A673 (cell line): ENCODE results near the gene ING5. TPM values are rescaled to one million over a fixed set of nuclear protein-coding genes. Genes with fewer than 3 reads are reported as not detected.

ENCODE experiments used
- BruUV-seq: library from RNA; stranded (reverse); fragments of 400-500 nt; replicated peaks from 2 replicates; lab custom pipeline; 2021; lab: Mats Ljungman, UMichigan
- CTCF ChIA-PET: fragments of 300-600 bp; sonication (Branson Sonifier 250); formaldehyde crosslinking; loops from one replicate; lab custom pipeline; 2022; ENCODE audit warnings: antibody characterized with exemption; lab: Charles Lee
- POLR2A ChIA-PET: fragments of 300-600 bp; sonication (Branson Sonifier 250); formaldehyde crosslinking; loops from one replicate; lab custom pipeline; 2022; ENCODE audit warnings: antibody characterized with exemption; ENCODE audit not compliant: low non-redundant PET; lab: Charles Lee
- DNase-seq: peaks from one replicate; pipeline ENCODE4 v3.0.0-alpha.2; 2015; ENCODE audit warnings: low spot score
- H3K27ac ChIP-seq: fragments of 200-600 bp; sonication (generic); 2 replicates; pipeline ENCODE4 v1.5.1; 2016; ENCODE audit warnings: mixed run types, low read depth, mild to moderate bottlenecking, mixed read lengths, antibody characterized with exemption, low read length; ENCODE audit not compliant: poor library complexity, severe bottlenecking
- H3K27me3 ChIP-seq: fragments of 200-600 bp; sonication (generic); replicated peaks from 2 replicates; pipeline ENCODE4 v1.6.1; 2017; ENCODE audit warnings: mixed run types, low read depth, mild to moderate bottlenecking, mixed read lengths, antibody characterized with exemption, low read length; ENCODE audit not compliant: insufficient read depth, poor library complexity
- H3K36me3 ChIP-seq: fragments of 200-600 bp; sonication (generic); 2 replicates; pipeline ENCODE4 v1.6.1; 2016; ENCODE audit warnings: mixed run types, mild to moderate bottlenecking, mixed read lengths, antibody characterized with exemption, low read length; ENCODE audit not compliant: insufficient read depth, poor library complexity, severe bottlenecking
- H3K4me1 ChIP-seq: fragments of 200-600 bp; sonication (generic); 2 replicates; pipeline ENCODE4 v1.6.1; 2017; ENCODE audit warnings: mixed run types, mild to moderate bottlenecking, mixed read lengths, antibody characterized with exemption, low read length; ENCODE audit not compliant: insufficient read depth, poor library complexity, severe bottlenecking
- H3K4me3 ChIP-seq: fragments of 200-600 bp; sonication (generic); 2 replicates; pipeline ENCODE4 v1.5.1; 2016; ENCODE audit warnings: low read depth, mixed run types, mild to moderate bottlenecking, mixed read lengths, low read length; ENCODE audit not compliant: poor library complexity, severe bottlenecking
- H3K9me3 ChIP-seq: fragments of 200-600 bp; sonication (generic); 2 replicates; pipeline ENCODE4 v1.6.1; 2016; ENCODE audit warnings: mixed run types, low read depth, mild to moderate bottlenecking, mixed read lengths, antibody characterized with exemption, low read length; ENCODE audit not compliant: poor library complexity, severe bottlenecking
- EZH2 ChIP-seq: fragments of 200-600 bp; sonication (generic); IDR thresholded peaks from 2 replicates; pipeline ENCODE4 v1.6.1; 2017; ENCODE audit warnings: borderline replicate concordance, low read depth, mild to moderate bottlenecking, mixed read lengths, antibody characterized with exemption, low read length; ENCODE audit not compliant: poor library complexity, severe bottlenecking
- intact Hi-C: fragments of 100-400 bp; cut with micrococcal nuclease; formaldehyde crosslinking; loops from one replicate; pipeline ENCODE4 v1.10.0; 2022; ENCODE audit not compliant: unreplicated experiment
- total RNA-seq: library from RNA; stranded (reverse); gene quantifications from 2 replicates; pipeline ENCODE4 v1.2.3, GENCODE V29; 2021
- TF ChIP-seq, protein P1 (sequence below): fragments of 300-800, 200-600 bp; sonication (generic); conservative IDR thresholded peaks from 2 replicates; pipeline ENCODE4 v1.5.1; 2017; ENCODE audit warnings: low read depth, mild to moderate bottlenecking, antibody characterized with exemption, low read length, moderate library complexity, mixed read lengths

The ING5 gene
- total RNA-seq, 1 experiment from 2014 or later = 70.3 TPM

DNA sequence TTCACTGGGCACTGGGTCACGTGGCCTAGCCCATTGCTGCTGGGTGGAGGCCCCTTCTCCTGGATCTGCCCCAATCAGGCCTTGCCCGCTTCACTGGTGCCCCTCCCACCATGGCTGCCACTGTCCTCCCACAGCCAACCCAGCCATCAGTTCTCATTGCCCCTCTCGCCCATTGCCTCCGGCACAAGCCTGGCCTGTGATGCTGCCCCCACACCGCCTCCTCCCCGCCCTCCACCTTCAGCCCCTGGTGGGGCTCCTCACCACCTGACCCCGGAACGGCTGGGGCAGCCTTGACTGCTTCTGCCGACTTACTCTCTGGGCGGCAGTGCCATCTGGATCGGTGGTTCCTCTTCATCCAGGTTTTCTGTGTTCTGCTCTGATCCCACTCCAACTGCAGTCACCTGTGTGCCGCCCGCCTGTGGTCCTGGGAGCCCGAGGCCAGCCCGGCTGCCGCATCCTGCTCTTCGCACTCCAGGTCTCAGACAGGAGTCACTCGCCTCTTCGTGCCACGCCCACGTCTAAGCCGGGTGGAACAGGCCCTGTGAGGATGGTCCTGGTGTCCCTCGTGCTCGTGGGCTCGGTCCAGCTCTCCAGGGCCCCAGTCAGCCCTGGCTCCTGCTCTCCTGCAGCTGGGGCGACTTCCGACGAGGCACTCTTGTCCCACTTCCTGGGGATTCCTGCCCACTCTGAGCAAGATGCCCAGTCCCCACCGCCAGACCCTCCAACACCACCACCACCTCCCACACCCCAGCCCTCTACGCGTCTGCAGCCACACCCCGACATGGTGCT, 46.8 kb downstream of the ING5 start:
- Histone ChIP-seq H3K4me3 (no peak overlapping the region), H3K4me1 (no peaks in the 10 kb centered on the region)

DNA sequence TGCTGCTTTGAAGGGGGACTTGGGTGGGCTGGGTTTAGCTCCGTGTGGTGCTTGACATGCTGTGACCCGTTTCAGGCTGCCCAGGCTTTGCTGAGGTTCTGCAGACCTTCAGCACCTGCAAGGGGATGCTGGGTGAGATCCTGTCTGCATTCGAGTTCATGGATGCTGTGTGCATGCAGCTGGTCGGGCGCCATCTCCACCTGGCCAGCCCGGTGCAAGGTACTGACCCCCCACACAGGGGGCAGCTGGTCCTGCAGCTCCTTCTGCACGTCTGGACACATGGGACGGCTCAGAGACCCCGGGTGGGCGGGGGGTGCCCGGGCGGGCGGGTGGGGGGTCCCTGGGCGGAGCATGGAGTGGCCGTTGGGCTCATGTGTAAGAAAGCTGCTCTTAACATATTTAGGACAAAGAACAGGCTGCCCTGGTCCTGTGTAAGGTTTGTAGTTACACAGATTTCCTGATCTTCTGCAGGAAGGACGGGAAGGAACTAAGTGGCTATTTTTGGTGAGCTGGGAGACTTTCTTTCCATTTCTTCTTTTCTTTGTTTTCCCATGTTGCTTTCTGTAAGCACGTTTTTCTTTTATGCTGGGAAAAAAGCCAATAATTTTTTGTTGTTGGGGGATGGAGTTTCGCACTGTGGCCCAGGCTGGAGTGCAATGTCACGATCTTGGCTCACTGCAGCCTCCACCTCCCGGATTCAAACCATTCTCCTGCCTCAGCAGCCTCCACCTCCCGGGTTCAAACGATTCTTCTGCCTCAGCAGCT, 48.4 kb downstream of the ING5 start:
- POLR2A ChIA-PET = no interaction called here
- no peak for DNase-seq
- TF ChIP-seq, protein P1, sequence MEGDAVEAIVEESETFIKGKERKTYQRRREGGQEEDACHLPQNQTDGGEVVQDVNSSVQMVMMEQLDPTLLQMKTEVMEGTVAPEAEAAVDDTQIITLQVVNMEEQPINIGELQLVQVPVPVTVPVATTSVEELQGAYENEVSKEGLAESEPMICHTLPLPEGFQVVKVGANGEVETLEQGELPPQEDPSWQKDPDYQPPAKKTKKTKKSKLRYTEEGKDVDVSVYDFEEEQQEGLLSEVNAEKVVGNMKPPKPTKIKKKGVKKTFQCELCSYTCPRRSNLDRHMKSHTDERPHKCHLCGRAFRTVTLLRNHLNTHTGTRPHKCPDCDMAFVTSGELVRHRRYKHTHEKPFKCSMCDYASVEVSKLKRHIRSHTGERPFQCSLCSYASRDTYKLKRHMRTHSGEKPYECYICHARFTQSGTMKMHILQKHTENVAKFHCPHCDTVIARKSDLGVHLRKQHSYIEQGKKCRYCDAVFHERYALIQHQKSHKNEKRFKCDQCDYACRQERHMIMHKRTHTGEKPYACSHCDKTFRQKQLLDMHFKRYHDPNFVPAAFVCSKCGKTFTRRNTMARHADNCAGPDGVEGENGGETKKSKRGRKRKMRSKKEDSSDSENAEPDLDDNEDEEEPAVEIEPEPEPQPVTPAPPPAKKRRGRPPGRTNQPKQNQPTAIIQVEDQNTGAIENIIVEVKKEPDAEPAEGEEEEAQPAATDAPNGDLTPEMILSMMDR = no peak
- no peak for TF ChIP-seq EZH2

More for the DNA sequence above, 46.8 kb downstream of the ING5 start:
- DNase-seq = no peak
- Histone ChIP-seq H3K36me3 (peaks cover 35% of the 10 kb centered on the region), H3K9me3 (no peaks in the 10 kb centered on the region), H3K27me3 (no peaks in the 10 kb centered on the region), H3K27ac (no peak overlapping the region)
- POLR2A ChIA-PET = no interaction called here
- intact Hi-C loops = no loop called here
- no peak for TF ChIP-seq EZH2
- TF ChIP-seq, protein P1 = no peak
- no TSS peak for BruUV-seq
- CTCF ChIA-PET = no interaction called here

DNA sequence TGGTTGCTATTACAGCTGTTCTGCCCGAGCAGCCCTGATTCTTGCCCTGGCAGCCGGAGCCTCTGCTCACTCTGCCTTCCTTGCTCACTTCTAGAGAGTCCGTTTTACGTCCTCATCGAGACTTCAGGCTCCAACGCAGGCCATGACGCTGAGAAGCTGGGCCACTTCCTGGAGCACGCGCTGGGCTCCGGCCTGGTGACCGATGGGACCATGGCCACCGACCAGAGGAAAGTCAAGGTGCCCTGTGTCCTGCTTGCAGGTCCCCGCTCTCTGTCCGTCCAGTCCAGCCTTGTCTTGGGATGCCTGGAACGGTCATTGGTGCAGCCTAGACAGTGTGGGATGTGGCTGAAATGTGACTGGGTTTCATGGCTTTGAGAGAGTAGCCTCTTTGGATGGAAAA, 49.3 kb downstream of the ING5 start:
- TF ChIP-seq EZH2 = no peak
- TF ChIP-seq, protein P1 = no peak
- H3K9me3 ChIP-seq = no peaks in the 10 kb centered on the region
- no peaks in the 10 kb centered on the region for H3K4me1 ChIP-seq
- no peak for DNase-seq
- no TSS peak for BruUV-seq
- intact Hi-C loops = no loop called here
- no peak overlapping the region for H3K27ac ChIP-seq
- POLR2A ChIA-PET = no interaction called here
- H3K36me3 ChIP-seq = peaks cover 17% of the 10 kb centered on the region
- no peaks in the 10 kb centered on the region for H3K27me3 ChIP-seq
- CTCF ChIA-PET = no interaction called here
- no peak overlapping the region for H3K4me3 ChIP-seq

More for the DNA sequence above, 48.4 kb downstream of the ING5 start:
- no peak overlapping the region for H3K4me3 ChIP-seq
- no peaks in the 10 kb centered on the region for H3K4me1 ChIP-seq
- BruUV-seq = no TSS peak
- H3K27ac ChIP-seq = no peak overlapping the region
- intact Hi-C loops = no loop called here
- H3K36me3 ChIP-seq = peaks cover 22% of the 10 kb centered on the region
- H3K9me3 ChIP-seq = no peaks in the 10 kb centered on the region
- CTCF ChIA-PET = no interaction called here
- no peaks in the 10 kb centered on the region for H3K27me3 ChIP-seq
